Activated B cell treated with CpG ODN at 0.5 μM for 24 hours (primary cell): ENCODE results near the gene HRH2. TPM values are rescaled to one million over a fixed set of nuclear protein-coding genes. Genes with fewer than 3 reads are reported as not detected.
"Not testable (repeated sequence)": the region's sequence is repeated elsewhere in the genome, so short reads cannot be mapped to it uniquely, and the experiment has no call there.

ENCODE experiments used
- ATAC-seq: fragments of 200-7000 bp; cut with Tn5 transposase; one replicate; pipeline ENCODE4 v1.10.0; 2021; ENCODE audit warnings: low read depth, mild to moderate bottlenecking, moderate library complexity
- CTCF ChIA-PET: fragments of 350-600 bp; sonication (Branson Sonifier 250); formaldehyde crosslinking; loops from one replicate; lab custom pipeline; 2021; ENCODE audit warnings: antibody characterized with exemption; lab: Charles Lee
- POLR2A ChIA-PET: fragments of 350-600 bp; sonication (Branson Sonifier 250); formaldehyde crosslinking; loops from one replicate; lab custom pipeline; 2021; ENCODE audit warnings: antibody characterized with exemption; lab: Charles Lee
- DNase-seq: peaks from one replicate; pipeline ENCODE4 v3.0.0; 2022
- H3K27ac Mint-ChIP-seq: one replicate; pipeline ENCODE4 v1.8.0; 2020; ENCODE audit warnings: mixed read lengths
- H3K27me3 Mint-ChIP-seq: one replicate; pipeline ENCODE4 v1.8.0; 2021; ENCODE audit warnings: mixed read lengths
- H3K36me3 Mint-ChIP-seq: one replicate; pipeline ENCODE4 v1.8.0; 2021; ENCODE audit warnings: low read depth, mixed read lengths
- H3K4me1 Mint-ChIP-seq: one replicate; pipeline ENCODE4 v1.8.0; 2021; ENCODE audit warnings: mixed read lengths
- H3K4me3 Mint-ChIP-seq: one replicate; pipeline ENCODE4 v1.8.0; 2020; ENCODE audit warnings: mild to moderate bottlenecking, mixed read lengths
- H3K9me3 Mint-ChIP-seq: one replicate; pipeline ENCODE4 v1.8.0; 2020; ENCODE audit warnings: mixed read lengths
- CTCF ChIP-seq: fragments of 200-600 bp; IDR thresholded peaks from one replicate; pipeline ENCODE4 v1.8.0; 2022; ENCODE audit warnings: antibody characterized with exemption, mild to moderate bottlenecking
- intact Hi-C: fragments of 100-400 bp; cut with micrococcal nuclease; formaldehyde crosslinking; loops from one replicate; pipeline ENCODE4 v1.15.1; 2024
- total RNA-seq: library from RNA; stranded (reverse); gene quantifications from 2 replicates; pipeline ENCODE4 v1.2.3, GENCODE V29; 2022

HRH2 gene
- total RNA-seq, 1 donor from 2014 or later = not detected

GRCh38 chr5:175642998-175643397 is 14.9 kb upstream of the HRH2 start:
- ATAC-seq = no peak
- TF ChIP-seq CTCF = no peak
- Mint-ChIP-seq H3K36me3 (no peaks in the 10 kb centered on the region), H3K4me3 (no peak overlapping the region), H3K27ac (no peak overlapping the region), H3K4me1 (no peaks in the 10 kb centered on the region), H3K9me3 (peaks cover 3% of the 10 kb centered on the region), H3K27me3 (no peaks in the 10 kb centered on the region)
- intact Hi-C loops = no loop called here
- no peak for DNase-seq
- POLR2A ChIA-PET = no interaction called here
- CTCF ChIA-PET = no interaction called here

DNA sequence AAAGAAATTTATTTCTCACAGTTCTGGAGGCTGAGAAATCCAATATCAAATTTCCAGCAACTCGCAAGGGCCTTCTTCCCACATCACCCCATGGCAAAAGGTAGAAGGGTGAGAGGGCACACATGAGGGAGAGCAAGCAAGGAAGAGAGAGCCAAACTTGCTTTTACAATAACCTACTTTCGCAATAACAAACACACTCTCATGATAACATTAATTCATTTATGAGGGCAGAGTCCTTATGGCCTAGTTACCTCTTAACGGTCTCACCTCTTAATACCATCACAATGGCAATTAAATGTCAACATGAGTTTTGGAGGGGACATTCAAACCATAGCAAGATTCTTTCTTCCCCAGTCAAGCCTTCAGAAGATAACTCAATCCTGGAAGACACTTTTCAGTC is 11.6 kb upstream of the HRH2 start:
- Mint-ChIP-seq H3K27ac (no peak overlapping the region), H3K27me3 (no peaks in the 10 kb centered on the region), H3K9me3 (peaks cover 9% of the 10 kb centered on the region), H3K4me3 (no peak overlapping the region), H3K4me1 (no peaks in the 10 kb centered on the region), H3K36me3 (no peaks in the 10 kb centered on the region)
- ATAC-seq (no peak), DNase-seq (no peak)
- ChIA-PET POLR2A (no interaction called here), CTCF (no interaction called here)
- TF ChIP-seq CTCF = no peak
- intact Hi-C loops = no loop called here

- ChIA-PET POLR2A (no interaction called here), CTCF (no interaction called here)
- Mint-ChIP-seq H3K27me3 (peaks cover 14% of the 10 kb centered on the region), H3K4me1 (peaks cover 4% of the 10 kb centered on the region), H3K9me3 (peaks cover 9% of the 10 kb centered on the region), H3K4me3 (no peak overlapping the region), H3K36me3 (no peaks in the 10 kb centered on the region), H3K27ac (no peak overlapping the region)
- DNase-seq (no peak), ATAC-seq (no peak)
- intact Hi-C loops = no loop called here
- TF ChIP-seq CTCF = no peak
Measured at GRCh38 chr5:175649967-175650366, 7.9 kb upstream of the HRH2 start.

DNA sequence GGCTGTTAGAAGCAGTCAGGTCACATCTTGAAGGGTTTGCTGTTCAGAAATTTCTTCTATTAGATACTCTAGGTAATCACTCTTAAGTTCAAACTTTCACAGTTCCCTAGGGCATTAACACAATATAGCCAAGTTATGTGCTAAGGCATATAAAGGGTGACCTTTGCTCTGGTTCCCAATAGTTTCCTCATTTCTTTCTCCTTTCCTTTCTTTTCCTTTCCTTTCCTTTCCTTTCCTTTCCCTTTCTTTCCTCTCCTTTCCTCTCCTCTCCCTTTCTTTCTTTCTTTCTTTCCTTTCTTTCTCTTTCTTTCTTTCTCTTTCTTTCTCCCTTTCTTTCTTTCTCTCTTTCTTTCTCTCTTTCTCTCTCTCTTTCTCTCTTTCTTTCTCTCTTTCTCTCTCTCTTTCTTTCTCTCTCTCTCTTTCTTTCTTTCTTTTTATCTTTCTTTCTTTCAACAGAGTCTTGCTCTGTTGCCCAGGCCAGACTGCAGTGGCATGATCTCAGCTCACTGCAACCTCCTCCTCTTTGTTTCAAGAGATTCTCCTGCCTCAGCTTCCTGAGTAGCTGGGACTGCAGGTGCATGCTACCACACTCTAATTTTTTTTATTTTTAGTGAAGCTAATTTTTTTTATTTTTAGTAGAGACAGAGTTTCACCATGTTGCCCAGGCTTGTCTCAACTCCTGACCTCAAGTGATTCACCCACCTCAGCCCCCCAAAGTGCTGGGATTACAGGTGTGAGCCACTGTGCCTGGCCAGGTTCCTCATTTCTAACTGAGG is 7.3 kb upstream of the HRH2 start:
- H3K36me3 Mint-ChIP-seq, H3K9me3 Mint-ChIP-seq, ATAC-seq, intact Hi-C loops, H3K4me1 Mint-ChIP-seq, H3K27ac Mint-ChIP-seq, DNase-seq, H3K4me3 Mint-ChIP-seq, POLR2A ChIA-PET, CTCF ChIA-PET: not testable (repeated sequence)
- H3K27me3 Mint-ChIP-seq = peaks cover 20% of the 10 kb centered on the region

DNA sequence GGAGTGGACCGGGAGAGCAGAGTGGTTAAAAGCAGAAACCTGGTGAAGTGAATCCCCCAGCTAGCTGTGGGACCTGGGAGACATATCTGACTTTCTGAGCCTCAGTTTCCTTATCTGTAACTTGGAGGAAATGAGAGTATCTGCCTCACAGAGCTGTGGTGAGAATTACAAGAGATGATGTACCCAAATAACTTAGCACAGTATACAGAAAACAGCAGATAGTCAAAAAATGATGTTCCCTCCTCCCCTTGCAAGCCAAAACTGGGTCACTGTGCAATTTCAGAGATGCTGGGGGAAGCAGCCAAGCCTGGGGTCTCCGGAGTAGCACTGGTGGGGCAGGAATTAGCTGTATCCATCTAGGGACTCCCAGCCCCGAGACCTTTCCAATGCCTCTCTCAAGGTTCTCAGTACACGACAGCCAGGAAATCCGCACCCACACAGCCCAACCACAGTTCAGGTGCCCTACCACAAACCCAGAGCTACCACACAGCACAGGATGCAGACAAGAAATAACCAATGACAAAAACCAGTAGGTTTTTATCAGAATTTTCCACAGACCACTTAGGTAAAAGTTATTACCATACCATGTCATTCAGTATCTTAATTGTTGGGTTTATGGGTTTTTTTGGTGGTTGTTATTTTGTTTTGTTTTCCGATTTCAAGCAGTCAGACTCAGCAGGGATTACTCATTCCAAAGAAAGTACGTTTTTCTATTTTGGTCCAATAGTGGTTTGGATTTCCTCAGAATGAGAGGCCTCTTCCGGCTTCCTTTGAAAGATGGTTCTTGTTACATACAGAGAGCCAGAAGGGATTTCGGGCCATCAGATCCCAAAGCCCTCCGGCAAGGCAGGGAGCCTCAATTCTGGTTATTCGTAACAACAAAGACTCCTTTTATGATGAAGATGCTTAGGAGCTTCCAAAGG is 4.9 kb upstream of the HRH2 start:
- Mint-ChIP-seq H3K4me3 (no peak overlapping the region), H3K4me1 (peaks cover 8% of the 10 kb centered on the region), H3K9me3 (peaks cover 9% of the 10 kb centered on the region), H3K36me3 (no peaks in the 10 kb centered on the region), H3K27ac (no peak overlapping the region), H3K27me3 (peaks cover 34% of the 10 kb centered on the region)
- ChIA-PET POLR2A (no interaction called here), CTCF (no interaction called here)
- no peak for DNase-seq
- intact Hi-C loops = no loop called here
- no peak for TF ChIP-seq CTCF
- ATAC-seq = no peak
